H1 (cell line): Measurements from ENCODE around the gene FARS2. TPM values are rescaled to one million over a fixed set of nuclear protein-coding genes. Genes with fewer than 3 reads are reported as not detected.

Source experiments
- CTCF ChIA-PET: fragments of 300-600 bp; sonication (Branson Sonifier 250); formaldehyde crosslinking; loops from one replicate; lab custom pipeline; 2021; ENCODE audit not compliant: partially characterized antibody; lab: Charles Lee
- POLR2A ChIA-PET: fragments of 300-600 bp; sonication (Branson Sonifier 250); formaldehyde crosslinking; loops from one replicate; lab custom pipeline; 2021; ENCODE audit warnings: inconsistent platforms; ENCODE audit not compliant: partially characterized antibody; lab: Charles Lee
- DNase-seq, 2 experiments: peaks; one replicate each; pipeline versions ENCODE4 v3.0.0 to v3.0.0-alpha.2; 2010 to 2022; ENCODE audit warnings: low spot score in 2 of 2, low read depth in 1 of 2, mixed read lengths in 1 of 2
- FAIRE-seq: peaks from 2 replicates; lab custom pipeline; 2011; peaks lifted over from hg19 to GRCh38; lab: Jason Lieb, UNC
- H2AFZ ChIP-seq: 2 replicates; pipeline ENCODE4 v1.8.1; 2012; ENCODE audit warnings: low read length, inconsistent platforms
- H2AK5ac ChIP-seq: 2 replicates; pipeline ENCODE4 v1.6.1; 2013; ENCODE audit warnings: low read depth, low read length
- H2BK120ac ChIP-seq: replicated peaks from 2 replicates; pipeline ENCODE3; 2013; ENCODE audit warnings: low read depth, low read length, inconsistent platforms
- H2BK12ac ChIP-seq: 2 replicates; pipeline ENCODE4 v1.6.1; 2013; ENCODE audit warnings: low read depth, low read length
- H2BK15ac ChIP-seq: 2 replicates; pipeline ENCODE4 v1.6.1; 2013; ENCODE audit warnings: low read length
- H2BK20ac ChIP-seq: 2 replicates; pipeline ENCODE4 v1.6.1; 2013; ENCODE audit warnings: low read length
- H2BK5ac ChIP-seq: 2 replicates; pipeline ENCODE4 v1.6.1; 2013; ENCODE audit warnings: low read depth, low read length
- H3K14ac ChIP-seq: 2 replicates; pipeline ENCODE4 v1.6.1; 2013; ENCODE audit warnings: inconsistent platforms; ENCODE audit not compliant: insufficient read length
- H3K18ac ChIP-seq: 2 replicates; pipeline ENCODE4 v1.6.1; 2013; ENCODE audit warnings: low read length; ENCODE audit errors: extremely low read depth
- H3K23ac ChIP-seq: 2 replicates; pipeline ENCODE4 v1.6.1; 2013; ENCODE audit warnings: inconsistent platforms; ENCODE audit not compliant: insufficient read length
- H3K23me2 ChIP-seq: 2 replicates; pipeline ENCODE4 v1.6.1; 2013; ENCODE audit warnings: low read depth, low read length
- H3K27ac ChIP-seq: 2 replicates; pipeline ENCODE4 v1.6.1; 2011; ENCODE audit warnings: low read depth, low read length, inconsistent platforms
- H3K27me3 ChIP-seq, 4 experiments: replicated peaks in 1 of 4; 1 replicate in 1 of 4; 2 replicates in 3 of 4; pipeline versions ENCODE4 v1.6.1 to v1.8.1; 2011 to 2013; ENCODE audit warnings: low read length in 3 of 4, mild to moderate bottlenecking in 3 of 4, inconsistent platforms in 2 of 4, mixed read lengths in 2 of 4, moderate library complexity in 1 of 4; ENCODE audit not compliant: control insufficient read depth in 3 of 4, insufficient read depth in 3 of 4; ENCODE audit errors: extremely low read depth in 1 of 4
- H3K36me3 ChIP-seq, 4 experiments: 2 replicates each; pipeline versions ENCODE4 v1.6.1 to v1.8.1; 2011 to 2013; ENCODE audit warnings: mild to moderate bottlenecking in 4 of 4, low read length in 3 of 4, moderate library complexity in 2 of 4, control low read depth in 1 of 4, inconsistent platforms in 1 of 4; ENCODE audit not compliant: insufficient read depth in 4 of 4, control insufficient read depth in 2 of 4
- H3K4ac ChIP-seq: replicated peaks from 2 replicates; pipeline ENCODE3; 2013; ENCODE audit warnings: low read length, low read depth, mixed read lengths, inconsistent platforms; ENCODE audit not compliant: insufficient read length
- H3K4me1 ChIP-seq, 4 experiments: replicated peaks in 1 of 4; 1 replicate in 1 of 4; 2 replicates in 3 of 4; pipeline versions ENCODE4 v1.6.1 to v1.8.1; 2011 to 2013; ENCODE audit warnings: low read length in 3 of 4, inconsistent platforms in 2 of 4, mixed read lengths in 1 of 4; ENCODE audit not compliant: insufficient read depth in 4 of 4, control insufficient read depth in 3 of 4
- H3K4me2 ChIP-seq, 2 experiments: 2 replicates each; pipeline versions ENCODE4 v1.6.1 to v1.8.1; 2011 to 2013; ENCODE audit warnings: low read depth in 2 of 2, low read length in 2 of 2, control low read depth in 1 of 2, inconsistent platforms in 1 of 2, mild to moderate bottlenecking in 1 of 2; ENCODE audit not compliant: insufficient read depth in 1 of 2
- H3K4me3 ChIP-seq, 4 experiments: fragments of 200-600, 300-600 bp in 1 of 4; sonication (generic), shearing (Covaris generic), sonication (Bioruptor Twin) in 1 of 4; 2 replicates each; pipeline versions ENCODE4 v1.5.1 to v1.8.1; 2011 to 2016; ENCODE audit warnings: low read length in 4 of 4, low read depth in 3 of 4, control low read depth in 2 of 4, inconsistent platforms in 2 of 4, mild to moderate bottlenecking in 2 of 4, mixed read lengths in 1 of 4, moderate library complexity in 1 of 4; ENCODE audit not compliant: insufficient read depth in 2 of 4; ENCODE audit errors: extremely low read depth in 1 of 4
- H3K56ac ChIP-seq: replicated peaks from 2 replicates; pipeline ENCODE3; 2013; ENCODE audit warnings: low read depth, mild to moderate bottlenecking, mixed read lengths, low read length, inconsistent platforms; ENCODE audit not compliant: insufficient read length
- H3K79me1 ChIP-seq: 2 replicates; pipeline ENCODE4 v1.6.1; 2013; ENCODE audit warnings: low read depth, low read length, control low read depth
- H3K79me2 ChIP-seq, 2 experiments: 2 replicates each; pipeline versions ENCODE4 v1.6.1 to v1.8.1; 2012 to 2013; ENCODE audit warnings: low read length in 2 of 2, mild to moderate bottlenecking in 2 of 2, inconsistent platforms in 1 of 2; ENCODE audit not compliant: insufficient read depth in 2 of 2, control insufficient read depth in 1 of 2
- H3K9ac ChIP-seq, 4 experiments: replicated peaks in 1 of 4; 1 replicate in 1 of 4; 2 replicates in 3 of 4; pipeline versions ENCODE4 v1.6.1 to v1.8.1; 2011 to 2013; ENCODE audit warnings: low read depth in 3 of 4, low read length in 3 of 4, control low read depth in 2 of 4, mild to moderate bottlenecking in 2 of 4, moderate library complexity in 2 of 4, inconsistent platforms in 1 of 4; ENCODE audit errors: extremely low read depth in 1 of 4
- H3K9me3 ChIP-seq, 2 experiments: 2 replicates each; pipeline versions ENCODE4 v1.6.1 to v1.8.1; 2012 to 2013; ENCODE audit warnings: mild to moderate bottlenecking in 2 of 2, moderate library complexity in 2 of 2, control low read depth in 1 of 2, inconsistent platforms in 1 of 2, low read depth in 1 of 2, low read length in 1 of 2, mixed read lengths in 1 of 2; ENCODE audit not compliant: insufficient read depth in 2 of 2
- H4K20me1 ChIP-seq, 2 experiments: replicated peaks in 1 of 2; 2 replicates each; pipeline versions ENCODE3 to v1.8.1; 2011 to 2013; ENCODE audit warnings: inconsistent platforms in 2 of 2, low read length in 2 of 2, mild to moderate bottlenecking in 1 of 2; ENCODE audit not compliant: insufficient read depth in 2 of 2, control insufficient read depth in 1 of 2
- H4K5ac ChIP-seq: 2 replicates; pipeline ENCODE4 v1.6.1; 2013; ENCODE audit warnings: low read length, low read depth, mixed read lengths, inconsistent platforms; ENCODE audit not compliant: insufficient read length
- H4K8ac ChIP-seq: 2 replicates; pipeline ENCODE4 v1.8.0; 2013; ENCODE audit warnings: mild to moderate bottlenecking, moderate library complexity, low read length, inconsistent platforms; ENCODE audit not compliant: insufficient read depth; ENCODE audit errors: extremely low read depth
- H4K91ac ChIP-seq: replicated peaks from 2 replicates; pipeline ENCODE3; 2013; ENCODE audit warnings: low read length, mixed read lengths, inconsistent platforms; ENCODE audit not compliant: insufficient read length
- EZH2 ChIP-seq: fragments of 200-600 bp; sonication (generic); IDR thresholded peaks from 2 replicates; pipeline ENCODE4 v1.7.1; 2012; ENCODE audit warnings: low read depth, mild to moderate bottlenecking, moderate library complexity, low read length, inconsistent platforms; ENCODE audit not compliant: severe bottlenecking
- HDAC2 ChIP-seq, 2 experiments: fragments of 300-600 bp in 1 of 2; sonication (generic) in 1 of 2; IDR thresholded peaks; 2 replicates each; pipeline ENCODE4 v1.6.1; 2011 to 2012; ENCODE audit warnings: low read depth in 2 of 2, low read length in 2 of 2, mild to moderate bottlenecking in 2 of 2, moderate library complexity in 2 of 2, borderline replicate concordance in 1 of 2, inconsistent platforms in 1 of 2
- WGBS, 2 experiments: shearing (Covaris generic) in 1 of 2; methylation state at CpG; one replicate each; pipeline versions ENCODE4 v1.1.6 to v1.1.7; 2013 to 2015; ENCODE audit warnings: low lambda C conversion rate in 2 of 2, mixed read lengths in 2 of 2, inconsistent platforms in 1 of 2, low coverage in 1 of 2, missing lambda C conversion rate in 1 of 2; ENCODE audit not compliant: insufficient replicate concordance in 2 of 2, insufficient coverage in 1 of 2, insufficient read length in 1 of 2; ENCODE audit errors: extremely low coverage in 1 of 2, missing lambda C conversion rate in 1 of 2; 5-methylcytosine and 5-hydroxymethylcytosine counted together
- polyA plus RNA-seq, 7 experiments: library from polyadenylated mRNA; depleted of rRNA in 3 of 7; stranded (reverse) in 5 of 7; unstranded in 2 of 7; fragments of >200 nt in 5 of 7; fragments of 200-250 nt in 2 of 7; gene quantifications; 1 replicate in 5 of 7; 2 replicates in 1 of 7; 4 replicates in 1 of 7; pipeline versions ENCODE4 v1.2.1 to v1.2.3, GENCODE V29; 2011 to 2013; ENCODE audit warnings: missing spikeins in 2 of 7, mixed read lengths in 2 of 7
- total RNA-seq: library from RNA; stranded (reverse); fragmentation: NEBNext Ultra II Directional; extraction: Animal tissue kit (Norgen Biotek cat#: 25700); gene quantifications from 2 replicates; pipeline ENCODE4 v1.2.1, GENCODE V29; 2021

The FARS2 gene
- total and polyA plus RNA-seq, 2 of the 8 experiments (the other 6 are each of a cell fraction or from before 2014, with no cell fraction given): 11.7 to 14.4 TPM

- Histone ChIP-seq H3K18ac (no peak overlapping the region), H3K4me1 (peaks cover 2 to 8% (median 6%) of the 10 kb centered on the region in 4 experiments), H2BK12ac (no peak overlapping the region), H3K27ac (no peak overlapping the region), H2BK120ac (no peak overlapping the region), H2BK20ac (no peak overlapping the region), H3K79me1 (no peaks in the 10 kb centered on the region), H3K36me3 (no peaks in the 10 kb centered on the region), H4K20me1 (no peaks in the 10 kb centered on the region), H3K4ac (no peak overlapping the region), H3K9me3 (no peaks in the 10 kb centered on the region), H3K14ac (no peak overlapping the region), H4K91ac (no peak overlapping the region), H3K79me2 (no peaks in the 10 kb centered on the region), H2BK5ac (no peak overlapping the region), H3K4me2 (no peak overlapping the region), H2AFZ (no peak overlapping the region), H3K9ac (no peak overlapping the region), H3K4me3 (no peak overlapping the region), H4K8ac (no peak overlapping the region), H3K23ac (no peak overlapping the region), H3K23me2 (no peaks in the 10 kb centered on the region), H3K27me3 (no peaks in the 10 kb centered on the region), H2AK5ac (no peak overlapping the region), H4K5ac (no peak overlapping the region), H3K56ac (no peak overlapping the region), H2BK15ac (no peak overlapping the region)
- ChIA-PET POLR2A (interaction anchor here (1.8 kb wide), 1 partner anchor 10 kb away, joined by 3 read pairs; no protein-coding TSS in a partner anchor), CTCF (interaction anchor here (0.8 to 2.6 kb wide), 8 partner anchors 9 to 165 kb away, joined by 3 to 6 read pairs (median 4); no protein-coding TSS in a partner anchor)
- DNase-seq (no peak), FAIRE-seq (no peak)
- WGBS, 2 experiments: 92% methylated on average over 4 of the region's 4 CpGs; no CpG with 5 or more reads in 1 of the 2 experiments
- TF ChIP-seq EZH2: no peak
- TF ChIP-seq HDAC2 (IDR thresholded peaks at IDR 0.05; ENCODE audit: borderline replicate concordance in 1 of 2, low read depth in 2 of 2, low read length in 2 of 2): no peak
Observed at GRCh38 chr6:5506597-5506996, 245.3 kb downstream of the FARS2 start.
